Hepatocyte (in vitro differentiated cells): ENCODE measurements around the gene DNAJC8. TPM values are rescaled to one million over a fixed set of nuclear protein-coding genes. Genes with fewer than 3 reads are reported as not detected.

Experiments used
- DNase-seq: peaks from one replicate; pipeline ENCODE4 v3.0.0-alpha.2; 2016; ENCODE audit warnings: low spot score
- H2AFZ ChIP-seq: fragments of 200-600 bp; sonication (generic); 2 replicates; pipeline ENCODE4 v1.6.0; 2016; ENCODE audit warnings: antibody characterized with exemption, mild to moderate bottlenecking
- H3K27ac ChIP-seq: fragments of 200-600 bp; sonication (generic); 2 replicates; pipeline ENCODE4 v1.5.1; 2016; ENCODE audit warnings: mild to moderate bottlenecking
- H3K27me3 ChIP-seq: fragments of 200-600 bp; sonication (generic); 2 replicates; pipeline ENCODE4 v1.6.1; 2016
- H3K36me3 ChIP-seq: fragments of 200-600 bp; sonication (generic); replicated peaks from 2 replicates; pipeline ENCODE4 v1.5.1; 2016; ENCODE audit warnings: low read depth; ENCODE audit not compliant: insufficient read depth
- H3K4me1 ChIP-seq: fragments of 200-600 bp; sonication (generic); 2 replicates; pipeline ENCODE4 v1.5.1; 2016; ENCODE audit warnings: mild to moderate bottlenecking, moderate library complexity; ENCODE audit not compliant: insufficient read depth
- H3K4me2 ChIP-seq: fragments of 200-600 bp; sonication (generic); 2 replicates; pipeline ENCODE4 v1.6.0; 2016
- H3K4me3 ChIP-seq: fragments of 200-600 bp; sonication (generic); 2 replicates; pipeline ENCODE4 v1.5.1; 2016; ENCODE audit warnings: mild to moderate bottlenecking
- H3K79me2 ChIP-seq: fragments of 200-600 bp; sonication (generic); 2 replicates; pipeline ENCODE4 v1.6.0; 2017; ENCODE audit warnings: mild to moderate bottlenecking
- H3K9me2 ChIP-seq: fragments of 200-600 bp; sonication (generic); replicated peaks from 2 replicates; pipeline ENCODE4 v1.6.0; 2017; ENCODE audit warnings: mild to moderate bottlenecking; ENCODE audit not compliant: insufficient read depth
- H3K9me3 ChIP-seq: fragments of 200-600 bp; sonication (generic); 2 replicates; pipeline ENCODE4 v1.5.1; 2016; ENCODE audit warnings: low read depth, mild to moderate bottlenecking
- H4K20me1 ChIP-seq: fragments of 200-600 bp; sonication (generic); 2 replicates; pipeline ENCODE4 v1.6.0; 2016; ENCODE audit warnings: mild to moderate bottlenecking; ENCODE audit not compliant: insufficient read depth, poor library complexity, severe bottlenecking
- EZH2 ChIP-seq: fragments of 200-600 bp; sonication (generic); IDR thresholded peaks from 2 replicates; pipeline ENCODE4 v1.6.1; 2016; ENCODE audit warnings: antibody characterized with exemption, mild to moderate bottlenecking, borderline replicate concordance
- EZH2phosphoT487 ChIP-seq: fragments of 200-600 bp; sonication (generic); IDR thresholded peaks from one replicate; pipeline ENCODE4 v1.6.1; 2018; ENCODE audit warnings: antibody characterized with exemption, mild to moderate bottlenecking, low read depth, moderate library complexity; ENCODE audit not compliant: unreplicated experiment, severe bottlenecking
- WGBS: methylation state at CpG from one replicate; pipeline ENCODE4 v1.1.6; 2016; ENCODE audit warnings: low lambda C conversion rate; ENCODE audit errors: missing lambda C conversion rate; 5-methylcytosine and 5-hydroxymethylcytosine counted together
- polyA plus RNA-seq: library from polyadenylated mRNA; unstranded; fragments of >200 nt; fragmentation: Nextera tagmentation; extraction: Ambion mirVana; gene quantifications from 2 replicates; pipeline ENCODE4 v1.2.1, GENCODE V29; 2016
- total RNA-seq: library from RNA; depleted of rRNA; stranded (reverse); fragments of >200 nt; gene quantifications from 2 replicates; pipeline ENCODE4 v1.2.3, GENCODE V29; 2014
- TF ChIP-seq, protein P1 (sequence below): fragments of 200-600 bp; sonication (generic); IDR thresholded peaks from 2 replicates; pipeline ENCODE4 v1.5.1; 2016; ENCODE audit warnings: antibody characterized with exemption, mild to moderate bottlenecking; ENCODE audit not compliant: poor library complexity

The DNAJC8 gene
- total and polyA plus RNA-seq, 2 experiments from 2014 or later: 79.5 to 112 TPM

GRCh38 chr1:28163496-28164161 lies 69.2 kb downstream of the DNAJC8 start:
- no peaks in the 10 kb centered on the region for H3K36me3 ChIP-seq
- H3K9me3 ChIP-seq: no peaks in the 10 kb centered on the region
- no peak overlapping the region for H3K27ac ChIP-seq
- H3K4me3 ChIP-seq: no peak overlapping the region
- H3K79me2 ChIP-seq: no peaks in the 10 kb centered on the region
- H3K4me1 ChIP-seq: peaks cover 4% of the 10 kb centered on the region
- no peaks in the 10 kb centered on the region for H3K9me2 ChIP-seq
- TF ChIP-seq EZH2 (no peak), EZH2phosphoT487 (no peak)
- TF ChIP-seq, protein P1, sequence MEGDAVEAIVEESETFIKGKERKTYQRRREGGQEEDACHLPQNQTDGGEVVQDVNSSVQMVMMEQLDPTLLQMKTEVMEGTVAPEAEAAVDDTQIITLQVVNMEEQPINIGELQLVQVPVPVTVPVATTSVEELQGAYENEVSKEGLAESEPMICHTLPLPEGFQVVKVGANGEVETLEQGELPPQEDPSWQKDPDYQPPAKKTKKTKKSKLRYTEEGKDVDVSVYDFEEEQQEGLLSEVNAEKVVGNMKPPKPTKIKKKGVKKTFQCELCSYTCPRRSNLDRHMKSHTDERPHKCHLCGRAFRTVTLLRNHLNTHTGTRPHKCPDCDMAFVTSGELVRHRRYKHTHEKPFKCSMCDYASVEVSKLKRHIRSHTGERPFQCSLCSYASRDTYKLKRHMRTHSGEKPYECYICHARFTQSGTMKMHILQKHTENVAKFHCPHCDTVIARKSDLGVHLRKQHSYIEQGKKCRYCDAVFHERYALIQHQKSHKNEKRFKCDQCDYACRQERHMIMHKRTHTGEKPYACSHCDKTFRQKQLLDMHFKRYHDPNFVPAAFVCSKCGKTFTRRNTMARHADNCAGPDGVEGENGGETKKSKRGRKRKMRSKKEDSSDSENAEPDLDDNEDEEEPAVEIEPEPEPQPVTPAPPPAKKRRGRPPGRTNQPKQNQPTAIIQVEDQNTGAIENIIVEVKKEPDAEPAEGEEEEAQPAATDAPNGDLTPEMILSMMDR: no peak
- H3K27me3 ChIP-seq: no peaks in the 10 kb centered on the region
- DNase-seq: no peak
- H3K4me2 ChIP-seq: no peak overlapping the region
- no peak overlapping the region for H2AFZ ChIP-seq
- H4K20me1 ChIP-seq: no peaks in the 10 kb centered on the region
- 75% methylated on average over 4 of the region's 4 CpGs for WGBS

- H4K20me1 ChIP-seq: no peaks in the 10 kb centered on the region
- no peak overlapping the region for H3K4me3 ChIP-seq
- H3K27ac ChIP-seq: no peak overlapping the region
- H2AFZ ChIP-seq: no peak overlapping the region
- H3K36me3 ChIP-seq: no peaks in the 10 kb centered on the region
- no peaks in the 10 kb centered on the region for H3K9me2 ChIP-seq
- no peak for TF ChIP-seq EZH2phosphoT487
- TF ChIP-seq, protein P1: no peak
- no peak for TF ChIP-seq EZH2
- H3K9me3 ChIP-seq: no peaks in the 10 kb centered on the region
- WGBS: 80% methylated on average over 7 of the region's 7 CpGs
- no peak for DNase-seq
- H3K4me2 ChIP-seq: no peak overlapping the region
- H3K4me1 ChIP-seq: peaks cover 4% of the 10 kb centered on the region
- H3K27me3 ChIP-seq: no peaks in the 10 kb centered on the region
- H3K79me2 ChIP-seq: no peaks in the 10 kb centered on the region
Measured at GRCh38 chr1:28162151-28162550, 70.7 kb downstream of the DNAJC8 start.

DNA sequence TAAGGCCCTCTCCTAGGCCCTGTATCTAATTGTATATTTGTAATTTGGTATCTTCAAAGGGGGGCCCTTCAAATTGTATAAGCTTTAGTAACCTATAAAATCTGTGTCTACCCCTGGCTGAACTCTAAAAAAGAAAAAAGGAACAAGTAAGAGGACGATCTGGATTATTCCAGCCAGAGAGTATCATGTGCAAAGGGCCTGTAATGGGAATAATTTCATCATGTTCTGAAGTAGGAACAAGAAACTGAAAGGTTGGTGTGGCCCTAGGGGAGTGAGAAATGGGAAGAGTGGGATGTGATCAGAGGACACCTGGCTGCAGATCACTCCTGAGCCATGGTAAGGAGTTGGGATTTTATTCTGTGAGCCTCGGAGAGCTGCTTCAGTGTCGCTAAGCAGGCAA lies 71.1 kb downstream of the DNAJC8 start:
- Histone ChIP-seq H3K36me3 (no peaks in the 10 kb centered on the region), H3K4me2 (no peak overlapping the region), H3K9me3 (no peaks in the 10 kb centered on the region), H4K20me1 (no peaks in the 10 kb centered on the region), H3K4me3 (no peak overlapping the region), H3K27me3 (no peaks in the 10 kb centered on the region), H3K27ac (no peak overlapping the region), H3K4me1 (peaks cover 4% of the 10 kb centered on the region), H3K79me2 (no peaks in the 10 kb centered on the region), H3K9me2 (no peaks in the 10 kb centered on the region), H2AFZ (no peak overlapping the region)
- DNase-seq: no peak
- TF ChIP-seq EZH2 (no peak), EZH2phosphoT487 (no peak)
- TF ChIP-seq, protein P1: no peak
- WGBS: 86% methylated on average over 3 of the region's 3 CpGs
